H54 (cell line): ENCODE data around the gene SLC2A4RG.
A peak's percentile ranks its signal among the peaks of the same experiment; 100 is the strongest.

ENCODE experiments used
- DNase-seq: peaks from one replicate; pipeline ENCODE4 v3.0.0; 2011; ENCODE audit warnings: low spot score, mixed read lengths; ENCODE audit not compliant: insufficient read length
- FAIRE-seq: peaks from 3 replicates; lab custom pipeline; 2011; peaks lifted over from hg19 to GRCh38; lab: Jason Lieb, UNC
- POLR2A ChIP-seq: IDR thresholded peaks from 2 replicates; pipeline ENCODE4 v1.6.1; 2011; ENCODE audit warnings: low read depth, mild to moderate bottlenecking, low read length

Gene SLC2A4RG

GRCh38 chr20:63736893-63737694 is 2.5 kb upstream of the SLC2A4RG start:
- DNase-seq = no peak
- no peak for FAIRE-seq
- TF ChIP-seq POLR2A = no peak

DNA sequence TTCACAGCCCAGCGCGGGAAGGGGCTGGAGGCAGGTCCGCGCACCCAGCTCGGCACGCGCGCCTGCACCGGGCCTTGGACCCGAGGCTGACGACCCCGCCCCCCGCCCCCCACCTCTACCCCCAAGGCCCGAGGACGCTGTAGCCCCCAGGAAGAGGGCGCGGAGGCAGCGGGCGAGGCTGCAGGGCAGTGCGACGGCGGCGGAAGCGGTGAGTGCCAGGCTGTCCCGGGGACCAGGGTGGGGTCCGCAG is 2.0 kb upstream of the SLC2A4RG start:
- no peak for DNase-seq
- TF ChIP-seq POLR2A = no peak
- FAIRE-seq = no peak

GRCh38 chr20:63737945-63738686 is 1.5 kb upstream of the SLC2A4RG start:
- DNase-seq (no peak), FAIRE-seq (no peak)
- no peak for TF ChIP-seq POLR2A

DNA sequence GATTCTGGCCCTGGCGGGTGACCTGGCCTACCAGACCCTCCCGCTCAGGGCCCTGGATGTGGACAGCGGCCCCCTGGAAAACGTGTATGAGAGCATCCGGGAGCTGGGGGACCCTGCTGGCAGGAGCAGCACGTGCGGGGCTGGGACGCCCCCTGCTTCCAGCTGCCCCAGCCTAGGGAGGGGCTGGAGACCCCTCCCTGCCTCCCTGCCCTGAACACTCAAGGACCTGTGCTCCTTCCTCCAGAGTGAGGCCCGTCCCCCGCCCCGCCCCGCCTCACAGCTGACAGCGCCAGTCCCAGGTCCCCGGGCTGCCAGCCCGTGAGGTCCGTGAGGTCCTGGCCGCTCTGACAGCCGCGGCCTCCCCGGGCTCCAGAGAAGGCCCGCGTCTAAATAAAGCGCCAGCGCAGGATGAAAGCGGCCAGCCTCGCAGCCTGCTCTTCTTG is 868 bp upstream of the SLC2A4RG start:
- FAIRE-seq (no peak), DNase-seq (no peak)
- TF ChIP-seq POLR2A = no peak

GRCh38 chr20:63740070-63740626 is 572 bp downstream of the SLC2A4RG start:
- FAIRE-seq (no peak), DNase-seq (peak; percentile 76)
- TF ChIP-seq POLR2A = no peak; the same call in 1 of the 2 replicates

- TF ChIP-seq POLR2A = peak; percentile 63
- FAIRE-seq (no peak), DNase-seq (peak; percentile 98)
Observed at GRCh38 chr20:63740627-63741353, 1.2 kb downstream of the SLC2A4RG start.

GRCh38 chr20:63741354-63741675 is 1.7 kb downstream of the SLC2A4RG start:
- DNase-seq (no peak), FAIRE-seq (no peak)
- TF ChIP-seq POLR2A = no peak

GRCh38 chr20:63741676-63742380 is 2.3 kb downstream of the SLC2A4RG start:
- FAIRE-seq (no peak), DNase-seq (no peak)
- no peak for TF ChIP-seq POLR2A

GRCh38 chr20:63742381-63743024 is 2.9 kb downstream of the SLC2A4RG start:
- TF ChIP-seq POLR2A = no peak
- no peak for DNase-seq
- FAIRE-seq = no peak

GRCh38 chr20:63743210-63743970 is 3.8 kb downstream of the SLC2A4RG start:
- DNase-seq = no peak
- FAIRE-seq = no peak
- no peak for TF ChIP-seq POLR2A

DNA sequence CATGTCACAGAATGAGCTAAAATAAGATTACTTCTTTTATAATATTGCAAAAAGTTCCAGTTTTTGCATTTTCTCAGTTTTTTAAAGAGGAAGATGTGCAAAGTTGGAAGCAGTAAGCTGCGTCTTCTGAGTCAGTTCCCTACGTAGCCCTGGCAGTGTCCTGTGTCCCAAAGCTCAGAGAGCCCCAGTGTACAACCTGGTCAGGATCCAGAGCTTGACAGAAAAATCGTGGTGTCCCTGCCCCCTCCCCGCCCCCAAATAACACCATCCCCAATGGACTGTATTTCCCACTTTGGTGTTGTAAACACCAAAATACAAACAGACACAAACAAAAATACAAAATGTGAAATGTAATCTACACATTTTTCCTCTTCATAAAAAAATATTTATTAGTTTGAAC is 4.6 kb downstream of the SLC2A4RG start:
- FAIRE-seq = no peak
- TF ChIP-seq POLR2A = no peak
- no peak for DNase-seq
